Ectodermal cell (in vitro differentiated cells): ENCODE data around the gene C10orf71.

Source experiments
- H3K27ac ChIP-seq: 2 replicates; pipeline ENCODE4 v1.7.0; 2013; ENCODE audit warnings: mild to moderate bottlenecking, low read depth, low read length; ENCODE audit not compliant: insufficient read depth, poor library complexity, severe bottlenecking
- H3K27me3 ChIP-seq: 2 replicates; pipeline ENCODE4 v1.7.0; 2013; ENCODE audit warnings: mild to moderate bottlenecking, low read length; ENCODE audit not compliant: insufficient read depth, control insufficient read depth, poor library complexity, severe bottlenecking
- H3K36me3 ChIP-seq: one replicate; pipeline ENCODE4 v1.7.0; 2013; ENCODE audit warnings: low read length; ENCODE audit not compliant: control insufficient read depth, insufficient read depth
- H3K4me1 ChIP-seq: one replicate; pipeline ENCODE4 v1.7.0; 2013; ENCODE audit warnings: low read length; ENCODE audit not compliant: control insufficient read depth, insufficient read depth
- H3K4me3 ChIP-seq: 2 replicates; pipeline ENCODE4 v1.7.0; 2013; ENCODE audit warnings: low read depth, low read length, control low read depth; ENCODE audit not compliant: insufficient read depth
- H3K9me3 ChIP-seq: 2 replicates; pipeline ENCODE4 v1.7.0; 2013; ENCODE audit warnings: mild to moderate bottlenecking, low read length, moderate library complexity; ENCODE audit not compliant: control insufficient read depth
- WGBS, 2 experiments: methylation state at CpG; one replicate each; pipeline ENCODE4 v1.1.7; 2013; ENCODE audit warnings: missing lambda C conversion rate in 2 of 2; 5-methylcytosine and 5-hydroxymethylcytosine counted together

Gene C10orf71

DNA sequence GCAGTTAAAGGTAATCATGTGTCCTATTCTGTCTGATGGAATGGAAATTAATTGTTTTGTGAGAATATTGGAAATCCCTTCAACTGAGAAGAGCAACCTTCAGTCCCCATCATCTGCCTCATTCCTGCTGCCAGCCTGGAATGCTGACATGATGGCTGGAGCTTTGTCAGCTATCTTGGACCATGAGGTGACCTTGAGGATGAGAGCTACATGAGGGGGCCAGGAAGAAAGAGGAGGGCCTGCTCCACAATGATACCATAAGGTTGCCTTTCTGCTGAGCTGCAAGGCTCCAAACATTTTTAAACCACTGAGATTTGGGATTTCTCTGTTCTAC lies 40.7 kb upstream of the C10orf71 start:
- H3K36me3 ChIP-seq: no peaks in the 10 kb centered on the region
- H3K27ac ChIP-seq: no peak overlapping the region
- no peaks in the 10 kb centered on the region for H3K27me3 ChIP-seq
- H3K9me3 ChIP-seq: no peaks in the 10 kb centered on the region
- peaks cover 3% of the 10 kb centered on the region for H3K4me1 ChIP-seq
- no peak overlapping the region for H3K4me3 ChIP-seq

- no peak overlapping the region for H3K27ac ChIP-seq
These were observed 38.2 kb upstream of the C10orf71 start for GRCh38 chr10:49260644-49261296.

GRCh38 chr10:49263591-49263990 lies 35.4 kb upstream of the C10orf71 start:
- H3K36me3 ChIP-seq: no peaks in the 10 kb centered on the region
- H3K4me3 ChIP-seq: no peak overlapping the region
- WGBS, 2 experiments: 90 to 95% methylated on average over 3 of the region's 3 CpGs
- peaks cover 5% of the 10 kb centered on the region for H3K9me3 ChIP-seq
- H3K27me3 ChIP-seq: no peaks in the 10 kb centered on the region
- no peaks in the 10 kb centered on the region for H3K4me1 ChIP-seq
- no peak overlapping the region for H3K27ac ChIP-seq

More at GRCh38 chr10:49260644-49261296, 38.2 kb upstream of the C10orf71 start:
- no peaks in the 10 kb centered on the region for H3K27me3 ChIP-seq
- peaks cover 3% of the 10 kb centered on the region for H3K9me3 ChIP-seq
- H3K36me3 ChIP-seq: no peaks in the 10 kb centered on the region
- no peak overlapping the region for H3K4me3 ChIP-seq
- 88% methylated on average over 4 of the region's 4 CpGs for WGBS, 2 experiments
- H3K4me1 ChIP-seq: no peaks in the 10 kb centered on the region

DNA sequence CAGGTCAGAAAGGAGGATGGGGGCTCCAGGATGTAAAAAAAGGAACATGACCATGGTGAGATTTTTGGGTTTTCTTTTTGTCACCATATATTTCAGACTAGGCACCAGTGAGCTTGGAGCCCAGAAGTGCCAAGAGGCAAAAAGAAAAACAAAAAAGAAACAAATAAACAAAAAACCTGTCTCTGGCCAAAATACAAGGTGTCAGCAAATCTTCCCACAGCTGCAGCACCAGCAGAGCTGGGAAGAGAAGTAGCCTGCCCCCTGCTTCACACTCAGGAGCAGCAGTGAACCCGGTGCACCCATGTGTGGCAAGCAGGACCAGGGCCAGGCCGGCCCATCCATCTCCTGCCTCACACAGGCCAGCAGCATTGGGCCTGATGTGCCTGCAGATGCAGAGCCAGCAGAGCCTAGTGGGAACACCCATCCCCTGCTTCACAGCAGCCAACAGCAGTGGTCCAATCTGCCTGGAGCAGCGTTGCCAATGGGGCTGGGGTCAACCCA lies 34.7 kb upstream of the C10orf71 start:
- no peak overlapping the region for H3K4me3 ChIP-seq
- H3K27me3 ChIP-seq: no peaks in the 10 kb centered on the region
- 93 to 98% methylated on average over 3 of the region's 3 CpGs for WGBS, 2 experiments
- H3K9me3 ChIP-seq: peaks cover 5% of the 10 kb centered on the region
- no peaks in the 10 kb centered on the region for H3K36me3 ChIP-seq
- no peaks in the 10 kb centered on the region for H3K4me1 ChIP-seq
- H3K27ac ChIP-seq: no peak overlapping the region

- Histone ChIP-seq H3K4me3 (no peak overlapping the region), H3K27me3 (no peaks in the 10 kb centered on the region), H3K27ac (no peak overlapping the region), H3K9me3 (peaks cover 5% of the 10 kb centered on the region), H3K36me3 (no peaks in the 10 kb centered on the region), H3K4me1 (no peaks in the 10 kb centered on the region)
- 83% methylated on average over 1 of the region's 1 CpG; no CpG with 5 or more reads in 1 of the 2 experiments for WGBS, 2 experiments
These were observed 33.1 kb upstream of the C10orf71 start for GRCh38 chr10:49265885-49266284.

GRCh38 chr10:49268185-49268584 lies 30.8 kb upstream of the C10orf71 start:
- Histone ChIP-seq H3K27ac (no peak overlapping the region), H3K4me1 (no peaks in the 10 kb centered on the region), H3K36me3 (no peaks in the 10 kb centered on the region), H3K9me3 (peaks cover 5% of the 10 kb centered on the region), H3K27me3 (no peaks in the 10 kb centered on the region), H3K4me3 (no peak overlapping the region)
- WGBS, 2 experiments: 82 to 83% methylated on average over 2 of the region's 2 CpGs

DNA sequence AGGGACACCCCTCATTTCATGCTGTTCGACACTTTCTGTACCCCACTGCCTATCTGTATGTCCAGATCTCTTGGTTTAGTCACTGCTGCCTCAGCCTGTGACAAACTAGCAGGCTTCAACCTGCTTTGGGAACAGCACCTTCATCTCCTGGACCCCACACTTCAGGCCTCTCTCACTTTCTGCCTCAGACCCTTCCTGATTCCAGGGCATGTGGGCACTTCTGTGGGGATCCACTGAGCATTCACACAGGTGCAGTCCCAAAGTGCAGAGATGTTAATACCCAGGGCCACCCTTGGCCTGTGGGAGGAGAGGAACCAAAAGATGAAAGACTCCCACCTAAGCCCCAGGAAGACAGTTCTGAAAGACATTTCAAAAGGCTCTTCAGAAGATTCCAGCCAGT lies 29.4 kb upstream of the C10orf71 start:
- no peak overlapping the region for H3K27ac ChIP-seq

DNA sequence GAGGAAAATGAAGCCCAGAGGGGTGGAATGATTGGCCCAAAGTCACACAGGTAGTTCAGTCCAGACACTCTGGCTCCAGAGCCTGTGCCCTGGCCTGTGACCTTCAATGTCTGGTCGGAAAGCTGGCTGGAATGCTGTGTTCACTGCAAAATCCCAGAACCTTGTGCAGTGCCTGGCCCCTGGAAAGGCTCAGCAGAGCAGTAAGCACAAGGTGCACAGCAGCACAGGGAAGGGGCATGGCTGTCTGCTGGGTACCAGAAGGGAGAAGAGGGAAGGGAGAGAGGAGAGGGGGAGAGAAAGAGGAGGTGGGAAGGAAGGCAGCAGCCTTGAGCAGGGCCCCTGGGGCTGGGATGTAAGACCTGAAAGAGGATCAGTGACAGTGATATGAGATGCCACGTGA lies 28.4 kb upstream of the C10orf71 start:
- H3K36me3 ChIP-seq: no peaks in the 10 kb centered on the region
- no peaks in the 10 kb centered on the region for H3K27me3 ChIP-seq
- H3K9me3 ChIP-seq: peaks cover 2% of the 10 kb centered on the region
- H3K4me1 ChIP-seq: no peaks in the 10 kb centered on the region
- no peak overlapping the region for H3K4me3 ChIP-seq
- no peak overlapping the region for H3K27ac ChIP-seq
- 79 to 80% methylated on average over 2 of the region's 2 CpGs for WGBS, 2 experiments

More for the DNA sequence above, 29.4 kb upstream of the C10orf71 start:
- H3K9me3 ChIP-seq: peaks cover 5% of the 10 kb centered on the region
- H3K36me3 ChIP-seq: no peaks in the 10 kb centered on the region
- WGBS, 2 experiments: 89 to 94% methylated on average over 1 of the region's 1 CpG
- no peaks in the 10 kb centered on the region for H3K27me3 ChIP-seq
- no peaks in the 10 kb centered on the region for H3K4me1 ChIP-seq
- H3K4me3 ChIP-seq: no peak overlapping the region

GRCh38 chr10:49271346-49271745 lies 27.6 kb upstream of the C10orf71 start:
- WGBS, 2 experiments: 87% methylated on average over 11 of the region's 11 CpGs
- Histone ChIP-seq H3K4me3 (no peak overlapping the region), H3K9me3 (peaks cover 2% of the 10 kb centered on the region)

DNA sequence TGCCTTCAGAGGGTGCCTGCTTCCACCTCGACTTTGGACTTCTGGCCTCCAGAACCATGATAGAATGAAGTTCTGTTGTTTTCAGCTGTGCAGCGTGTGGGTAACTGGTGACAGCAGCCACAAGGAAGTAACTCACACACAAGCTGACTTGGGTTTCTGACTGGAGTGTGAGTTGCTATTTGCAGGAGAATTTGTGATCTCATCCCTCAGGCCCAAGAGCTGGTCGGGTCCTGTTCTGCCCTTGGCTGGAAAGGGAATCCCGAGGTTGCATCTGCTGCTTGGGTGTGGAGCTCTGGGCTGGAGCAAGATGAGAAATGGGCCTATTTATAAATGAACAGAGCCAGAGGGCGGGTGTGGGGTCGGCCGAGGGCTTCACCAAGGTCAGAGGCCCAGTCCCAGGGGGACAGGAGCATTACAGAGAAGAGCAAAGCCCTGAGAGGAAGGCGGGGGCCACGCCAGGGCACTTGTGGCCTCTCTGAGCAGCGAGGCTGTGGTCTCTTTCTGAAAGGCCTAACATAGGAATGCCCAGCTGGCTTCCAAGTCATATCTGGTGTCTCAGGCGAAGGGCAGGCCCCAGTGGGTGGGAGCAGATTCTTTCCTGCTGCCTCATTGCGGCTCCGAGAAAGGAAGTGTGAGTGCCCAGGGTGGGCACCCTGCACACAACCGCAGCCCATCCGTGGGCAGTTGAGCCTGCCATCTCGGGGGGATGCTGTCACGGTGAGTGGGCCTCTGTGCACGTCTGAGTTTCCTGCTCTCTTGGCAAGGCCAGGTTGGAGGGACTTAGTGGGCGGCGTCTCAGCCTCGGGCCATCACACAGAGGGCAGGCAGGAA lies 26.5 kb upstream of the C10orf71 start:
- Histone ChIP-seq H3K27ac (no peak overlapping the region), H3K4me1 (no peaks in the 10 kb centered on the region), H3K9me3 (peaks cover under 1% of the 10 kb centered on the region), H3K4me3 (no peak overlapping the region), H3K36me3 (no peaks in the 10 kb centered on the region), H3K27me3 (no peaks in the 10 kb centered on the region)
- 90% methylated on average over 21 of the region's 21 CpGs for WGBS, 2 experiments

More at GRCh38 chr10:49271346-49271745, 27.6 kb upstream of the C10orf71 start:
- H3K4me1 ChIP-seq: no peaks in the 10 kb centered on the region
- H3K27ac ChIP-seq: no peak overlapping the region
- H3K27me3 ChIP-seq: no peaks in the 10 kb centered on the region
- no peaks in the 10 kb centered on the region for H3K36me3 ChIP-seq
